ENCODE measurements around the gene AK8.

AK8 gene

GRCh38 chr9:132910376-132910775 is 32.3 kb upstream of the AK8 start:
- no peak for DNase-seq (ENCODE audit: extremely low read depth, low read depth)
- TF ChIP-seq CTCF (IDR thresholded peaks at IDR 0.05; ENCODE audit: low read depth, low read length, missing control alignments): no peak
- no peak overlapping the region for H3K4me3 ChIP-seq (replicated peaks; ENCODE audit: low read depth, low read length)

DNA sequence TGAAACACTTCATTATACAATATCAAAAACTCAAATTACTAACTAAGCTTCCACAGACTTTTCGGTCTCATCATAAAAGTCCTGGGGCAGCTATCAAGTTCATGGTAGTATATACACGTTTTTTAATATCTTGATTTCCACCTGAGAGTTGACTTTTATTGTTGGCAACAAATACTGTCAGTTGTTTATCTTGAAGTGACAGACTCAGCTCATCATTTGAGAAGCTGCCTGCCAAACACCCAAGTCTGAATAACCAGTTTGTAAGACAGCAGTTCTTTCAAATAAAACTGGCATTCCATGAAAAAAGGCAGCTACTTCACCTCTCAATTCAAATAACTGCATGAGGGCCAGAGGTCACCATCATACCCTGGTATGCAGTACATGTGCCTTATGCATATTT is 31.2 kb upstream of the AK8 start:
- no peak for TF ChIP-seq CTCF (IDR thresholded peaks at IDR 0.05; ENCODE audit: low read depth, low read length, missing control alignments)
- no peak for DNase-seq (ENCODE audit: extremely low read depth, low read depth)
- no peak overlapping the region for H3K4me3 ChIP-seq (replicated peaks; ENCODE audit: low read depth, low read length)

GRCh38 chr9:132908635-132909034 is 30.6 kb upstream of the AK8 start:
- no peak for DNase-seq (ENCODE audit: extremely low read depth, low read depth)
- no peak overlapping the region for H3K4me3 ChIP-seq (replicated peaks; ENCODE audit: low read depth, low read length)
- no peak for TF ChIP-seq CTCF (IDR thresholded peaks at IDR 0.05; ENCODE audit: low read depth, low read length, missing control alignments)

DNA sequence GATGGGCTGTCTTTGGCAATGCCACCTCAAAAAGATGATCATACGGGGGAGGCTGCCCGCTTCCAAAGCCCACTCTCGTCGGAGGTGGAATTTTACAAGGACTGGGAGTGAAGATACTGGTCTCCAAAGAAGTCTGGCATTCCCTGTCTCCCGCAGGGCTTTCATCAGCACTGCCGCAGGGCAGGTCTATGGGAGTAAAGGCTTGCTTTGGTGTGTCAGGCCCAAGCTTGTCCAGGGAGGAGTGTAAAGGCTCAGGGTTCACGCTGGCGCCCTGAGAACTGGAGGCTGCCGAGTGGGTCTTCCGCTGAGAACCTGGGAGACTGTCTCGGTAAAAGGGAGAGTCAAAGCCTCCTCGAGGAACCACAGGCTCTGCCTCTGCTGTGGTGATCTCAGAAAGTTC is 27.6 kb upstream of the AK8 start:
- no peak for DNase-seq (ENCODE audit: extremely low read depth, low read depth)
- H3K4me3 ChIP-seq (replicated peaks; ENCODE audit: low read depth, low read length): no peak overlapping the region
- TF ChIP-seq CTCF (IDR thresholded peaks at IDR 0.05; ENCODE audit: low read depth, low read length, missing control alignments): no peak

DNA sequence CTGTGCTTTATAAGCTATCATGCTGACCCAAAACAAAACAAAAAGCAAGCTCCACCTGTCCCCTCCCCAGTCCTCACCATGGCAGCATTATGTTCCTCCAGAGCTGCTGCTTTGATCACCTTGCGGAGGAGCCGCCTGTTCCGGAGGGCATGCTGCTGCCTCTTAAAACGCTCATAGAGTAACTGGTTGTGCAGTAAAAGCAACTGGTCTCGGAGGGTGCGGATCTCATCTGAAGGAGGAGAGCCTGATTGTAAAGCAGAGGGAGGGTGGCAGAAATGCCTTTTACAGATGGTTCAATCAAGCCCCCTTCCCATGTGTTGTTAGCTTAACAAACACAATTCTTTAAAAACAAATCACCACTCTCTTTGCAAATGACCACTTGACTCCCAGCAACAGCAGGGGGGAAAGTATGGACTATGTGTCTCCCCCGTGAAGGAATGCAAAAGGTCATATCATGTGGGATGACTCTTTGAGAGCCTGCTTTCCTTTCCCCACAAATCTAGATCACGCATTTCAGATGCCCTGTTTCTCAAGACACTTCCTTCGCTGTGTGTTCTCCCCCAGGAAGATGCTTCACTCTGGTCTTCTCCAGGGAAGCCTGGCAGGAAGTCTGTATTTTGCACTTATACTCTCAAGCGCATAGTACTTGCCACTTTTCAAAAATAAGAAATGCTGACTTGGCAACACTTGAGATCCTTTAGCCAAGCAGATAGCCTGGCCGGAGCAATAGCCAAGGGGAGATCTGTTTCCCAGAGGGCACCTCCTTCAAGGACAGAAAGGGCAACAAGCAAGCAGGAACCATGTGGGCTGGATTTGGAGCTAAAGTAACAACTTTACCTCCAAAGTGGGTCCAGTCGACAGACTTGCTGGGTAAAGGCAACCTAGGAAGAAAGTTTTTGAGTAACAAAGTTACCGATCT is 25.7 kb upstream of the AK8 start:
- no peak for TF ChIP-seq CTCF (IDR thresholded peaks at IDR 0.05; ENCODE audit: low read depth, low read length, missing control alignments)
- no peak overlapping the region for H3K4me3 ChIP-seq (replicated peaks; ENCODE audit: low read depth, low read length)
- DNase-seq (ENCODE audit: extremely low read depth, low read depth): no peak

GRCh38 chr9:132901858-132902831 is 24.1 kb upstream of the AK8 start:
- TF ChIP-seq CTCF (IDR thresholded peaks at IDR 0.05; ENCODE audit: low read depth, low read length, missing control alignments): peak; percentile 90
- H3K4me3 ChIP-seq (replicated peaks; ENCODE audit: low read depth, low read length): no peak overlapping the region
- peak; percentile 81 for DNase-seq (ENCODE audit: extremely low read depth, low read depth)
